Ramos (cell line): ENCODE measurements around the gene KMT2A.
"Not testable (repeated sequence)": the region's sequence is repeated elsewhere in the genome, so short reads cannot be mapped to it uniquely, and the experiment has no call there.

ENCODE experiments used
- in situ Hi-C: fragments of 300-500 bp; cut with MboI; formaldehyde crosslinking; loops from one replicate; pipeline ENCODE4 v1.14.3; 2022; ENCODE audit warnings: low sequenced_read_pairs; ENCODE audit not compliant: unreplicated experiment

The KMT2A gene

GRCh38 chr11:118531597-118532084, 95.3 kb downstream of the KMT2A start:
- in situ Hi-C loops: no loop called here

GRCh38 chr11:118532091-118532490, 95.8 kb downstream of the KMT2A start:
- in situ Hi-C loops: no loop called here

GRCh38 chr11:118532852-118533768, 96.8 kb downstream of the KMT2A start:
- in situ Hi-C loops: no loop called here

- in situ Hi-C loops: no loop called here
Measured at GRCh38 chr11:118533769-118534729, 97.8 kb downstream of the KMT2A start.

GRCh38 chr11:118535261-118535660, 99.0 kb downstream of the KMT2A start:
- in situ Hi-C loops: no loop called here

- in situ Hi-C loops: no loop called here
Measured at GRCh38 chr11:118536726-118537125, 100.4 kb downstream of the KMT2A start.

- in situ Hi-C loops: no loop called here
Measured at GRCh38 chr11:118537409-118537980, 101.2 kb downstream of the KMT2A start.

GRCh38 chr11:118544010-118544646, 107.8 kb downstream of the KMT2A start:
- in situ Hi-C loops: no loop called here

- in situ Hi-C loops: no loop called here
Measured at GRCh38 chr11:118544647-118545010, 108.3 kb downstream of the KMT2A start.

GRCh38 chr11:118545533-118545932, 109.2 kb downstream of the KMT2A start:
- in situ Hi-C loops: no loop called here

GRCh38 chr11:118547132-118547531, 110.8 kb downstream of the KMT2A start:
- in situ Hi-C loops: no loop called here

GRCh38 chr11:118552341-118552740, 116.0 kb downstream of the KMT2A start:
- in situ Hi-C loops: no loop called here

GRCh38 chr11:118560806-118561205, 124.5 kb downstream of the KMT2A start:
- in situ Hi-C loops: no loop called here

- in situ Hi-C loops: no loop called here
Measured at GRCh38 chr11:118565051-118565450, 128.8 kb downstream of the KMT2A start.

GRCh38 chr11:118569670-118570069, 133.4 kb downstream of the KMT2A start:
- in situ Hi-C loops: no loop called here

- in situ Hi-C loops: no loop called here
Measured at GRCh38 chr11:118570787-118571186, 134.5 kb downstream of the KMT2A start.

- in situ Hi-C loops: not testable (repeated sequence)
Measured at GRCh38 chr11:118571701-118572060, 135.4 kb downstream of the KMT2A start.

- in situ Hi-C loops: no loop called here
Measured at GRCh38 chr11:118572061-118572980, 136.0 kb downstream of the KMT2A start, which contains the start of gene ARCN1. ARCN1 (plus strand) TSS chr11:118572409; CDS start chr11:118572548, 139 bp downstream.

- in situ Hi-C loops: no loop called here
Measured at GRCh38 chr11:118572981-118573550, 136.8 kb downstream of the KMT2A start.
